WTC11 (cell line): ENCODE measurements around the gene SNX5. TPM values are rescaled to one million over a fixed set of nuclear protein-coding genes. Genes with fewer than 3 reads are reported as not detected.

Experiments
- ATAC-seq: fragments of 200-7000 bp; cut with Tn5 transposase; 2 replicates; pipeline ENCODE4 v1.10.0; 2021; ENCODE audit warnings: mild to moderate bottlenecking, moderate library complexity
- CTCF ChIA-PET: fragments of 300-600 bp; sonication (Branson Sonifier 250); formaldehyde crosslinking; loops from one replicate; lab custom pipeline; 2021; ENCODE audit warnings: antibody characterized with exemption; lab: Charles Lee
- POLR2A ChIA-PET: fragments of 350-600 bp; sonication (Branson Sonifier 250); formaldehyde crosslinking; loops from one replicate; lab custom pipeline; 2021; ENCODE audit warnings: antibody characterized with exemption; lab: Charles Lee
- DNase-seq: peaks from one replicate; pipeline ENCODE4 v3.0.0; 2021; ENCODE audit warnings: low spot score
- H3K27ac Mint-ChIP-seq: 2 replicates; pipeline ENCODE4 v1.8.0; 2021; ENCODE audit warnings: mixed read lengths
- H3K27me3 Mint-ChIP-seq: 2 replicates; pipeline ENCODE4 v1.8.0; 2021; ENCODE audit warnings: low read depth, mild to moderate bottlenecking, moderate library complexity, mixed read lengths
- H3K36me3 Mint-ChIP-seq: 2 replicates; pipeline ENCODE4 v1.8.0; 2021; ENCODE audit warnings: mixed read lengths
- H3K4me1 Mint-ChIP-seq: 2 replicates; pipeline ENCODE4 v1.8.0; 2022; ENCODE audit warnings: mixed read lengths
- H3K4me3 Mint-ChIP-seq: 2 replicates; pipeline ENCODE4 v1.8.0; 2021; ENCODE audit warnings: mild to moderate bottlenecking, moderate library complexity, mixed read lengths
- H3K9me3 Mint-ChIP-seq: 2 replicates; pipeline ENCODE4 v1.8.0; 2021; ENCODE audit warnings: mixed read lengths
- ELF4 ChIP-seq: sonication (generic); formaldehyde crosslinking; IDR thresholded peaks from 2 replicates; pipeline ENCODE4 v1.8.1; 2022; ENCODE audit warnings: low read depth, mild to moderate bottlenecking, moderate library complexity, missing genetic modification reagents
- GRHL2 ChIP-seq: fragments of 250-450 bp; sonication (Bioruptor Pico); IDR thresholded peaks from 2 replicates; pipeline ENCODE4 v1.8.0; 2022; ENCODE audit warnings: mild to moderate bottlenecking, moderate library complexity; ENCODE audit not compliant: insufficient replicate concordance, severe bottlenecking
- NFATC4 ChIP-seq: fragments of 250-450 bp; sonication (Bioruptor Pico); IDR thresholded peaks from 2 replicates; pipeline ENCODE4 v1.9.0; 2021; ENCODE audit warnings: mild to moderate bottlenecking
- PRDM15 ChIP-seq: sonication (generic); formaldehyde crosslinking; IDR thresholded peaks from 2 replicates; pipeline ENCODE4 v1.8.0; 2022; ENCODE audit warnings: missing genetic modification reagents
- PRRX2 ChIP-seq: fragments of 250-450 bp; sonication (Bioruptor Pico); IDR thresholded peaks from 2 replicates; pipeline ENCODE4 v1.8.0; 2021; ENCODE audit warnings: mild to moderate bottlenecking
- SMAD4 ChIP-seq: sonication (generic); formaldehyde crosslinking; IDR thresholded peaks from 2 replicates; pipeline ENCODE4 v1.8.0; 2022; ENCODE audit warnings: mild to moderate bottlenecking, missing genetic modification reagents
- total RNA-seq: library from RNA; stranded (reverse); gene quantifications from 3 replicates; pipeline ENCODE4 v1.2.3, GENCODE V29; 2021
- TF ChIP-seq, protein P1 (sequence below): fragments of 250-450 bp; sonication (Bioruptor Pico); IDR thresholded peaks from 2 replicates; pipeline ENCODE4 v1.9.0; 2021; ENCODE audit warnings: mild to moderate bottlenecking, borderline replicate concordance
- TF ChIP-seq, protein P2 (sequence below): sonication (generic); formaldehyde crosslinking; IDR thresholded peaks from 2 replicates; pipeline ENCODE4 v1.8.1; 2023; ENCODE audit warnings: mild to moderate bottlenecking, missing genetic modification reagents
- TF ChIP-seq, protein P3 (sequence below): sonication (generic); formaldehyde crosslinking; IDR thresholded peaks from 2 replicates; pipeline ENCODE4 v1.8.0; 2023; ENCODE audit warnings: mild to moderate bottlenecking, missing genetic modification reagents
- TF ChIP-seq, protein P4 (sequence below): fragments of 250-450 bp; sonication (Bioruptor Pico); IDR thresholded peaks from 2 replicates; pipeline ENCODE4 v1.9.0; 2021; ENCODE audit warnings: mild to moderate bottlenecking
- TF ChIP-seq, protein P5 (sequence below): fragments of 250-450 bp; sonication (Bioruptor Pico); IDR thresholded peaks from 2 replicates; pipeline ENCODE4 v1.8.0; 2021; ENCODE audit warnings: mild to moderate bottlenecking

Gene SNX5
- total RNA-seq, 1 experiment from 2014 or later: 192 TPM

- TF ChIP-seq, protein P1, sequence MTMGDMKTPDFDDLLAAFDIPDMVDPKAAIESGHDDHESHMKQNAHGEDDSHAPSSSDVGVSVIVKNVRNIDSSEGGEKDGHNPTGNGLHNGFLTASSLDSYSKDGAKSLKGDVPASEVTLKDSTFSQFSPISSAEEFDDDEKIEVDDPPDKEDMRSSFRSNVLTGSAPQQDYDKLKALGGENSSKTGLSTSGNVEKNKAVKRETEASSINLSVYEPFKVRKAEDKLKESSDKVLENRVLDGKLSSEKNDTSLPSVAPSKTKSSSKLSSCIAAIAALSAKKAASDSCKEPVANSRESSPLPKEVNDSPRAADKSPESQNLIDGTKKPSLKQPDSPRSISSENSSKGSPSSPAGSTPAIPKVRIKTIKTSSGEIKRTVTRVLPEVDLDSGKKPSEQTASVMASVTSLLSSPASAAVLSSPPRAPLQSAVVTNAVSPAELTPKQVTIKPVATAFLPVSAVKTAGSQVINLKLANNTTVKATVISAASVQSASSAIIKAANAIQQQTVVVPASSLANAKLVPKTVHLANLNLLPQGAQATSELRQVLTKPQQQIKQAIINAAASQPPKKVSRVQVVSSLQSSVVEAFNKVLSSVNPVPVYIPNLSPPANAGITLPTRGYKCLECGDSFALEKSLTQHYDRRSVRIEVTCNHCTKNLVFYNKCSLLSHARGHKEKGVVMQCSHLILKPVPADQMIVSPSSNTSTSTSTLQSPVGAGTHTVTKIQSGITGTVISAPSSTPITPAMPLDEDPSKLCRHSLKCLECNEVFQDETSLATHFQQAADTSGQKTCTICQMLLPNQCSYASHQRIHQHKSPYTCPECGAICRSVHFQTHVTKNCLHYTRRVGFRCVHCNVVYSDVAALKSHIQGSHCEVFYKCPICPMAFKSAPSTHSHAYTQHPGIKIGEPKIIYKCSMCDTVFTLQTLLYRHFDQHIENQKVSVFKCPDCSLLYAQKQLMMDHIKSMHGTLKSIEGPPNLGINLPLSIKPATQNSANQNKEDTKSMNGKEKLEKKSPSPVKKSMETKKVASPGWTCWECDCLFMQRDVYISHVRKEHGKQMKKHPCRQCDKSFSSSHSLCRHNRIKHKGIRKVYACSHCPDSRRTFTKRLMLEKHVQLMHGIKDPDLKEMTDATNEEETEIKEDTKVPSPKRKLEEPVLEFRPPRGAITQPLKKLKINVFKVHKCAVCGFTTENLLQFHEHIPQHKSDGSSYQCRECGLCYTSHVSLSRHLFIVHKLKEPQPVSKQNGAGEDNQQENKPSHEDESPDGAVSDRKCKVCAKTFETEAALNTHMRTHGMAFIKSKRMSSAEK (CRISPR knock-in tag): no peak
- TF ChIP-seq, protein P2, sequence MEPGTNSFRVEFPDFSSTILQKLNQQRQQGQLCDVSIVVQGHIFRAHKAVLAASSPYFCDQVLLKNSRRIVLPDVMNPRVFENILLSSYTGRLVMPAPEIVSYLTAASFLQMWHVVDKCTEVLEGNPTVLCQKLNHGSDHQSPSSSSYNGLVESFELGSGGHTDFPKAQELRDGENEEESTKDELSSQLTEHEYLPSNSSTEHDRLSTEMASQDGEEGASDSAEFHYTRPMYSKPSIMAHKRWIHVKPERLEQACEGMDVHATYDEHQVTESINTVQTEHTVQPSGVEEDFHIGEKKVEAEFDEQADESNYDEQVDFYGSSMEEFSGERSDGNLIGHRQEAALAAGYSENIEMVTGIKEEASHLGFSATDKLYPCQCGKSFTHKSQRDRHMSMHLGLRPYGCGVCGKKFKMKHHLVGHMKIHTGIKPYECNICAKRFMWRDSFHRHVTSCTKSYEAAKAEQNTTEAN (CRISPR knock-in tag): peak; percentile 3
- TF ChIP-seq PRDM15 (CRISPR knock-in tag) (no peak), PRRX2 (CRISPR knock-in tag) (no peak), GRHL2 (no peak)
- TF ChIP-seq, protein P3, sequence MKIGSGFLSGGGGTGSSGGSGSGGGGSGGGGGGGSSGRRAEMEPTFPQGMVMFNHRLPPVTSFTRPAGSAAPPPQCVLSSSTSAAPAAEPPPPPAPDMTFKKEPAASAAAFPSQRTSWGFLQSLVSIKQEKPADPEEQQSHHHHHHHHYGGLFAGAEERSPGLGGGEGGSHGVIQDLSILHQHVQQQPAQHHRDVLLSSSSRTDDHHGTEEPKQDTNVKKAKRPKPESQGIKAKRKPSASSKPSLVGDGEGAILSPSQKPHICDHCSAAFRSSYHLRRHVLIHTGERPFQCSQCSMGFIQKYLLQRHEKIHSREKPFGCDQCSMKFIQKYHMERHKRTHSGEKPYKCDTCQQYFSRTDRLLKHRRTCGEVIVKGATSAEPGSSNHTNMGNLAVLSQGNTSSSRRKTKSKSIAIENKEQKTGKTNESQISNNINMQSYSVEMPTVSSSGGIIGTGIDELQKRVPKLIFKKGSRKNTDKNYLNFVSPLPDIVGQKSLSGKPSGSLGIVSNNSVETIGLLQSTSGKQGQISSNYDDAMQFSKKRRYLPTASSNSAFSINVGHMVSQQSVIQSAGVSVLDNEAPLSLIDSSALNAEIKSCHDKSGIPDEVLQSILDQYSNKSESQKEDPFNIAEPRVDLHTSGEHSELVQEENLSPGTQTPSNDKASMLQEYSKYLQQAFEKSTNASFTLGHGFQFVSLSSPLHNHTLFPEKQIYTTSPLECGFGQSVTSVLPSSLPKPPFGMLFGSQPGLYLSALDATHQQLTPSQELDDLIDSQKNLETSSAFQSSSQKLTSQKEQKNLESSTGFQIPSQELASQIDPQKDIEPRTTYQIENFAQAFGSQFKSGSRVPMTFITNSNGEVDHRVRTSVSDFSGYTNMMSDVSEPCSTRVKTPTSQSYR: no peak
Observed at GRCh38 chr20:17969278-17969883, 787 bp upstream of the SNX5 start (continued).

DNA sequence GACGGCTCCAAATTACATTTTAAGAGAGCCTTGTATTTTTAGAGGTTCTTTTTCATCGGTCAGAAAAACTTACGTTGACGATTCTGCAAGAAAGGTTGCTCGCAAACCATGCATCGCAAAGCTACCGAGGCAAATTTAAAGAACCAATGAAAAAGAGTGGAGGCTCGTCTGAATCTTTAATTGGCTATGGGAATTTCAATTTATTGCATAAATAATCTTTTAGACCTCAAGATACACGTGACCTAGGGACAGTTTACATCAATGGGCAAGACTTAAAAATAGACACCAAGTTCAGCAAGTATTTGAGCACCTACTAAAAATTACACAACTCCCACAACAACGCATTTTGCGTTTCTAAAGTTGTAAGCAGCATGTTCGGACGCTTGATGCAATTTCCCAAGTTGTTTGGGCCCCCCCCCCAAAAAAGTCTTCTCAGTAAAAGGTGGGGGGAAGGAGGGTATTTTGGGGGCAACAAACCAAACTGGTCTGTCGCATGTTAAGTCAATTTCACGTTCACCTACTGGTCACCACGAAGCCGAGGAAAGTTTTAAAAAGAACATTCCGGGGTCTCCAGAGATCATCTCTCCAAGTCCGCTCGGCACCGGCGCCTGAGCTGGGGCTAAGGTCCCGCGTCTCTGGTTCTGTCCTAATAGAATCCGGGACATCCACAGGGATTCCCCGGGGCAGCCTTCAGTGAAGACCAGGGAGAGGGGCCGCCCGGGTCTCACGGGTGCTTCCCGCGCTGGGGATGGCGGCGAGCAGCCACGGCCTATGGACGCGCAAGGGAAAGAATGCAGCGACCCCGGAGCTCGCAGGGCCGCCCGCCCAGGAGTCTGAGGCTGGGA lies 851 bp downstream of the SNX5 start:
- POLR2A ChIA-PET: interaction anchor here (1.0 to 1.3 kb wide), 2 partner anchors 73 to 285 kb away, joined by 3 to 5 read pairs; partner anchors contain the start of gene RRBP1
- peak overlapping the region; percentile 96 for H3K27ac Mint-ChIP-seq
- peaks cover 55% of the 10 kb centered on the region for H3K4me1 Mint-ChIP-seq
- TF ChIP-seq SMAD4 (CRISPR knock-in tag): no peak
- TF ChIP-seq, protein P2 (CRISPR knock-in tag): 0 out of 2 replicates have a peak, but pooled peaks have one; percentile 8
- TF ChIP-seq, protein P4, sequence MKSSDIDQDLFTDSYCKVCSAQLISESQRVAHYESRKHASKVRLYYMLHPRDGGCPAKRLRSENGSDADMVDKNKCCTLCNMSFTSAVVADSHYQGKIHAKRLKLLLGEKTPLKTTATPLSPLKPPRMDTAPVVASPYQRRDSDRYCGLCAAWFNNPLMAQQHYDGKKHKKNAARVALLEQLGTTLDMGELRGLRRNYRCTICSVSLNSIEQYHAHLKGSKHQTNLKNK (CRISPR knock-in tag): no peak
- TF ChIP-seq, protein P1 (CRISPR knock-in tag): 0 out of 2 replicates have a peak, but pooled peaks have one; percentile 41
- TF ChIP-seq, protein P5, sequence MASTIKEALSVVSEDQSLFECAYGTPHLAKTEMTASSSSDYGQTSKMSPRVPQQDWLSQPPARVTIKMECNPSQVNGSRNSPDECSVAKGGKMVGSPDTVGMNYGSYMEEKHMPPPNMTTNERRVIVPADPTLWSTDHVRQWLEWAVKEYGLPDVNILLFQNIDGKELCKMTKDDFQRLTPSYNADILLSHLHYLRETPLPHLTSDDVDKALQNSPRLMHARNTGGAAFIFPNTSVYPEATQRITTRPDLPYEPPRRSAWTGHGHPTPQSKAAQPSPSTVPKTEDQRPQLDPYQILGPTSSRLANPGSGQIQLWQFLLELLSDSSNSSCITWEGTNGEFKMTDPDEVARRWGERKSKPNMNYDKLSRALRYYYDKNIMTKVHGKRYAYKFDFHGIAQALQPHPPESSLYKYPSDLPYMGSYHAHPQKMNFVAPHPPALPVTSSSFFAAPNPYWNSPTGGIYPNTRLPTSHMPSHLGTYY (CRISPR knock-in tag): 0 out of 2 replicates have a peak, but pooled peaks have one; percentile 47
- TF ChIP-seq ELF4 (CRISPR knock-in tag): no peak
- TF ChIP-seq NFATC4 (CRISPR knock-in tag): peak; percentile 9; the same call in 1 of the 2 replicates
- DNase-seq (no peak), ATAC-seq (no peak)
- H3K27me3 Mint-ChIP-seq: no peaks in the 10 kb centered on the region
- no peaks in the 10 kb centered on the region for H3K9me3 Mint-ChIP-seq
- H3K36me3 Mint-ChIP-seq: peaks cover 59% of the 10 kb centered on the region
- peak overlapping the region; percentile 86 for H3K4me3 Mint-ChIP-seq
- CTCF ChIA-PET: interaction anchor here (1.0 kb wide), 1 partner anchor 16 kb away, joined by 3 read pairs; no protein-coding TSS in a partner anchor
